GM12878 (cell line): ENCODE results near the gene METTL18.

Experiments used
- CHD4 ChIP-seq: fragments of 200-600 bp; sonication (generic); IDR thresholded peaks from 2 replicates; pipeline ENCODE4 v1.6.1; 2016; ENCODE audit warnings: mild to moderate bottlenecking
- EZH2 ChIP-seq: IDR thresholded peaks from 2 replicates; pipeline ENCODE4 v1.6.1; 2012; ENCODE audit warnings: low read depth, mild to moderate bottlenecking, control low read depth, inconsistent platforms, low read length, borderline replicate concordance; ENCODE audit not compliant: control insufficient read depth
- NFYB ChIP-seq: IDR thresholded peaks from 2 replicates; pipeline ENCODE4 v1.6.1; 2011; ENCODE audit warnings: low read depth, mild to moderate bottlenecking, low read length, improper control_type of control experiment, moderate library complexity; ENCODE audit not compliant: insufficient read depth
- POLR2AphosphoS5 ChIP-seq: IDR thresholded peaks from 2 replicates; pipeline ENCODE4 v1.6.1; 2011; ENCODE audit warnings: mild to moderate bottlenecking, low read length, inconsistent platforms
- RB1 ChIP-seq: fragments of 450-650 bp; formaldehyde crosslinking; IDR thresholded peaks from 2 replicates; pipeline ENCODE4 v1.6.1; 2017; ENCODE audit warnings: mild to moderate bottlenecking, borderline replicate concordance
- TAF1 ChIP-seq: IDR thresholded peaks from 2 replicates; pipeline ENCODE4 v1.6.1; 2011; ENCODE audit warnings: mild to moderate bottlenecking, low read depth, low read length, borderline replicate concordance

DNA sequence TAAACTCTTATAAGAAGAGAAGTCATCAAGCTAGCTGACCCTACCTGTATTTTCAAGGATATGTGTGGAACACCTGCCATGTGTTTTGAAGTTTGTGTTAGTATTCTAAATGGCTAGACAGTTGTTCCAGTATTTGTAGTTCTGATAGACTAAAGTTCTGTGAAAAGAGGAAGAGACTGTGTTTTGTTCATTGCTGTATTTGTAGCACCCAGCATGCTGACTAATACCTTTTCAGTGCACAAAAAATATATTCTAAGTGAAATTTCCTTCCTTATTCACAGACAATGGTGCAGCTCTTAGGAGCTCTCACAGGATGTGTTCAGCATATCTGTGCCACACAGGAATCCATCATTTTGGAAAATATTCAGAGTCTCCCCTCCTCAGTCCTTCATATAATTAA is 8.2 kb upstream of the METTL18 start:
- TF ChIP-seq NFYB (no peak), EZH2 (no peak), TAF1 (no peak), POLR2AphosphoS5 (no peak), RB1 (no peak), CHD4 (no peak)
